ENCODE data around the gene FBXO48. TPM values are rescaled to one million over a fixed set of nuclear protein-coding genes. Genes with fewer than 3 reads are reported as not detected.

Gene FBXO48
- total and polyA plus RNA-seq, 2 of the 8 experiments (the other 6 are each of a cell fraction or from before 2014, with no cell fraction given), result 1.1 to 1.5 TPM

- no peak for TF ChIP-seq SIRT6 (IDR thresholded peaks at IDR 0.05; ENCODE audit: low read length)
Measured at GRCh38 chr2:68414452-68414851, 52.6 kb downstream of the FBXO48 start (continued).

- Histone ChIP-seq H3K9me3 (ENCODE audit: insufficient read depth in 2 of 2, low read depth in 1 of 2, low read length in 1 of 2) (no peaks in the 10 kb centered on the region), H3K79me2 (ENCODE audit: control insufficient read depth in 1 of 2, insufficient read depth in 2 of 2, low read length in 2 of 2) (no peaks in the 10 kb centered on the region), H2BK5ac (ENCODE audit: low read depth, low read length) (no peak overlapping the region), H3K27ac (ENCODE audit: low read depth, low read length) (no peak overlapping the region), H2BK20ac (ENCODE audit: low read length) (no peak overlapping the region), H3K4me1 (replicated peaks in 1 of 4; ENCODE audit: control insufficient read depth in 3 of 4, insufficient read depth in 4 of 4, low read length in 3 of 4) (peaks cover under 1 to 4% (median 1%) of the 10 kb centered on the region in 4 experiments; a peak in 5 of 7 replicates), H3K4me3 (ENCODE audit: extremely low read depth in 1 of 4, insufficient read depth in 2 of 4, low read depth in 3 of 4, low read length in 4 of 4) (no peak overlapping the region), H2AFZ (ENCODE audit: low read length) (no peak overlapping the region), H3K4me2 (ENCODE audit: insufficient read depth in 1 of 2, low read depth in 2 of 2, low read length in 2 of 2) (no peak overlapping the region), H3K4ac (replicated peaks; ENCODE audit: insufficient read length, low read depth, low read length) (no peak overlapping the region), H4K91ac (replicated peaks; ENCODE audit: insufficient read length, low read length) (no peak overlapping the region), H3K14ac (ENCODE audit: insufficient read length) (no peak overlapping the region), H4K5ac (ENCODE audit: insufficient read length, low read depth, low read length) (no peak overlapping the region), H2BK12ac (ENCODE audit: low read depth, low read length) (no peak overlapping the region), H3K56ac (replicated peaks; ENCODE audit: insufficient read length, low read depth, low read length) (no peak overlapping the region), H3K23me2 (ENCODE audit: low read depth, low read length) (no peaks in the 10 kb centered on the region), H3K36me3 (ENCODE audit: control insufficient read depth in 2 of 4, insufficient read depth in 4 of 4, low read length in 3 of 4) (no peaks in the 10 kb centered on the region), H4K20me1 (replicated peaks in 1 of 2; ENCODE audit: control insufficient read depth in 1 of 2, insufficient read depth in 2 of 2, low read length in 2 of 2) (no peaks in the 10 kb centered on the region), H3K23ac (ENCODE audit: insufficient read length) (no peak overlapping the region), H2AK5ac (ENCODE audit: low read depth, low read length) (no peak overlapping the region), H2BK15ac (ENCODE audit: low read length) (no peak overlapping the region), H3K79me1 (ENCODE audit: low read depth, low read length) (no peaks in the 10 kb centered on the region), H3K27me3 (replicated peaks in 1 of 4; ENCODE audit: control insufficient read depth in 3 of 4, extremely low read depth in 1 of 4, insufficient read depth in 3 of 4, low read length in 3 of 4) (no peaks in the 10 kb centered on the region), H3K18ac (ENCODE audit: extremely low read depth, low read length) (no peak overlapping the region), H4K8ac (ENCODE audit: extremely low read depth, insufficient read depth, low read length) (no peak overlapping the region), H3K9ac (replicated peaks in 1 of 4; ENCODE audit: extremely low read depth in 1 of 4, low read depth in 3 of 4, low read length in 3 of 4) (no peak overlapping the region), H2BK120ac (replicated peaks; ENCODE audit: low read depth, low read length) (no peak overlapping the region)
- ChIA-PET POLR2A (ENCODE audit: partially characterized antibody) (no interaction called here), CTCF (ENCODE audit: partially characterized antibody) (no interaction called here)
- WGBS, 2 experiments (ENCODE audit: extremely low coverage in 1 of 2, insufficient coverage in 1 of 2, insufficient read length in 1 of 2, insufficient replicate concordance in 2 of 2, low coverage in 1 of 2, low lambda C conversion rate in 2 of 2, missing lambda C conversion rate in 1 of 2), result 92% methylated on average over 2 of the region's 2 CpGs; no CpG with 5 or more reads in 1 of the 2 experiments
- no peak for TF ChIP-seq BCL11A (IDR thresholded peaks at IDR 0.05; ENCODE audit: low read depth in 2 of 2, low read length in 2 of 2)
- DNase-seq (ENCODE audit: low read depth in 1 of 2, low spot score in 2 of 2) (no peak), FAIRE-seq (no peak)
Measured at GRCh38 chr2:68413466-68413865, 53.6 kb downstream of the FBXO48 start.
